Activated gamma-delta T cell treated with anti-CD3 and anti-CD28 coated beads, Interleukin-2, amount 50 U/mL, for 16 hours (primary cell): ENCODE results near the gene KRT4.
"Not testable (repeated sequence)": the region's sequence is repeated elsewhere in the genome, so short reads cannot be mapped to it uniquely, and the experiment has no call there.

Source experiments
- DNase-seq: peaks from one replicate; pipeline ENCODE4 v3.0.0-alpha.2; 2020; ENCODE audit warnings: low read depth

The KRT4 gene

GRCh38 chr12:52772772-52773171 lies 41.1 kb downstream of the KRT4 start:
- no peak for DNase-seq

- DNase-seq, result no peak
Measured at GRCh38 chr12:52772188-52772587, 41.7 kb downstream of the KRT4 start.

GRCh38 chr12:52771505-52771904 lies 42.4 kb downstream of the KRT4 start:
- DNase-seq, result no peak

GRCh38 chr12:52771088-52771487 lies 42.8 kb downstream of the KRT4 start:
- DNase-seq, result no peak

- no peak for DNase-seq
Measured at GRCh38 chr12:52769946-52770345, 44.0 kb downstream of the KRT4 start.

- DNase-seq, result no peak
Measured at GRCh38 chr12:52769354-52769753, 44.6 kb downstream of the KRT4 start.

- DNase-seq, result no peak
Measured at GRCh38 chr12:52768479-52769200, 45.3 kb downstream of the KRT4 start.

- DNase-seq, result no peak
Measured at GRCh38 chr12:52767427-52767826, 46.5 kb downstream of the KRT4 start.

GRCh38 chr12:52767020-52767379 lies 46.9 kb downstream of the KRT4 start:
- no peak for DNase-seq

GRCh38 chr12:52766351-52767019 lies 47.4 kb downstream of the KRT4 start:
- no peak for DNase-seq

- no peak for DNase-seq
Measured at GRCh38 chr12:52765702-52766101, 48.2 kb downstream of the KRT4 start.

GRCh38 chr12:52763991-52764390 lies 49.9 kb downstream of the KRT4 start:
- no peak for DNase-seq

GRCh38 chr12:52763036-52763659 lies 50.8 kb downstream of the KRT4 start:
- DNase-seq, result no peak

GRCh38 chr12:52761802-52762201 lies 52.1 kb downstream of the KRT4 start:
- DNase-seq, result no peak

- DNase-seq, result not testable (repeated sequence)
Measured at GRCh38 chr12:52761218-52761617, 52.7 kb downstream of the KRT4 start.

- no peak for DNase-seq
Measured at GRCh38 chr12:52760623-52761022, 53.3 kb downstream of the KRT4 start.

- no peak for DNase-seq
Measured at GRCh38 chr12:52759695-52760094, 54.2 kb downstream of the KRT4 start.

GRCh38 chr12:52759218-52759617 lies 54.7 kb downstream of the KRT4 start:
- no peak for DNase-seq

- no peak for DNase-seq
Measured at GRCh38 chr12:52757449-52758176, 56.3 kb downstream of the KRT4 start.
